HG02970 (cell line): ENCODE data around the gene LLGL1.
A peak's percentile ranks its signal among the peaks of the same experiment; 100 is the strongest.

Experiments used
- ATAC-seq: cut with Tn5 transposase; IDR thresholded peaks from one replicate; pipeline ENCODE4 v1.9.1; 2021; ENCODE audit warnings: mild to moderate bottlenecking, moderate library complexity, moderate number of reproducible peaks; ENCODE audit not compliant: unreplicated experiment, low FRiP score

LLGL1 gene

DNA sequence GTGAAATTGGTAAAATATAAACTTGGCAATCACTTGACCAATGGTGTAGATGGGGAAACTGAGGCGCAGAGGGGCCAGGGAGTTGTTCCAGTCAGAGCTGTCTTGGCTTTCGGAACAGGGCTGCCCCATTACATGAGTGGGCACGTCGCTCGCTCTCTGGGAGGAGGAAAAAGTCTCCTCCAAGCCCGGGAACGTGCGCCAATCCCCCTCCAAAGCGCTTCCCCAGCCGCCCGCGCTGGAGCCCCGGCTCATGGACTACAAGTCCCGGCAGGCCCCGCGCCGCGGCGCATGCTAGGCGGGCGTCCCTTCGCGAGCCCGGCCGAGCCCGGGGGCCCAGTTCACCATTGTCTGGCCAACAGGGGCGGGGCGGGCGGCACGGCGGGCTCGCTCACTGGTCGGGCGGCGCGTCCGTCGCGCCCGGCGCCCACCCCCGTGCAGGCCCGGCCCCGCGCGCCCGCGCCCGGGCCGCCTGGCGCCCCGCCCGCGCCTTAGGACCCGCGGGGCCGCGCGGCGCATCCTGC is at the start of gene LLGL1:
TSS of gene LLGL1 (plus strand) at position 515 of the 521 bp plus-strand sequence. CDS start 48 bp downstream, outside the sequence.
- peak; percentile 90 for ATAC-seq

DNA sequence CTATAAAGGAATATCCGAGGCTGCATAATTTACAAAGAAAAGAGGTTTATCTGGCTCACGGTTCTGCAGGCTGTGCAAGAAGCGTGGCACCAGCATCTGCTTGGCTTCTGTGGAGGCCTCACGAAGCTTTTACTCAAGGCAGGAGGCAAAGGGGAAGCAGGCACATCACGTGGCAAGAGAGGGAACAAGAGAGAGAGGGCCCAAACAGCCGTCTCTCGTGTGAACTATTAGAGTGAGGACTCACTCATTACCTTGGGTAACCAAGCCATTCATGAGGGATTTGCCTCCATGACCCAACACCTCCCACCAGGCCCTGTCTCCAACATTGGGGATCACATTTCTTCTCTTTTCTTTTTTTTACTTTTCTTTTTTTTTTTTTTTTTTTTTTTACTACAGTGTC is 49.3 kb upstream of the LLGL1 start:
- no peak for ATAC-seq

DNA sequence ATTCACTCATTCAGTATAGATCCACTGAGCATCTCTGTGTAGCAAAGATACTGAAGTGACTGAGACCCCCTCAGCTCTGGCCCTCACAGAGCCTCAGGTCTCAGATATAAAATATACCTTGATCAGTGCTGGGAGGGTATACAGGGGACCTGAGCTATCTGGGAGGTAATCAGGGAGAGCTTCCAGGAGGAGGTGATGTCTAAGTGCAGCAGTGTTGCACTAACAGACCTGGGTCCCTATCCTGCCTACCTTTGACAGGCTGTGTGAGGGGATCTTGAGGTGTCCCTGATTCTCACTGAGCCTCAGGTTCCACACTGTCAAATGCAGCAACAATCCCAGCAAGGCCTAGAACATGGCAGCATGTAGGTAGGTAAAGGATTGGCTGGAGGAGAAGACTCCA is 48.3 kb upstream of the LLGL1 start:
- ATAC-seq = no peak

GRCh38 chr17:18177722-18178121 is 47.7 kb upstream of the LLGL1 start:
- ATAC-seq = no peak

DNA sequence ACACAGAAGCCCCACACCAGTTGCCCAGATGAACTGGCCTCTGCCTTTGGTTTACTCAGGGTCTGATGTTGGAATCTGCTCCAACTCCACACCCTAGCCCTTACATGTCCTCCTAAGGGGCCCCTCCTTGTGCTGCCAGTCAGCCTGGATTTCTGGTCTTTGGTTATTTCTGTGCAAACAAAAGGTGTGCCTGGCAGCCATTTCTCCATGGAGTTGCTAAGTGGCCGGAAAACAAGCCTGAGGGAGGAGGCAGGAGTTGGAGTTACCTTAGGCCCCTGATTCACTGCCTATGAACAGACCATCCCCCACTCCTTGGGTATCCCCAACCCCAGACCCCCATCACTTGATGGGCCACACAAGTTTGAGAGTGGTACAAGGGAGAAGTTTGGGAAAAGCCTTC is 46.2 kb upstream of the LLGL1 start:
- no peak for ATAC-seq

GRCh38 chr17:18179804-18180203 is 45.6 kb upstream of the LLGL1 start:
- ATAC-seq = no peak

- no peak for ATAC-seq
Measured at GRCh38 chr17:18181358-18181757, 44.1 kb upstream of the LLGL1 start.

DNA sequence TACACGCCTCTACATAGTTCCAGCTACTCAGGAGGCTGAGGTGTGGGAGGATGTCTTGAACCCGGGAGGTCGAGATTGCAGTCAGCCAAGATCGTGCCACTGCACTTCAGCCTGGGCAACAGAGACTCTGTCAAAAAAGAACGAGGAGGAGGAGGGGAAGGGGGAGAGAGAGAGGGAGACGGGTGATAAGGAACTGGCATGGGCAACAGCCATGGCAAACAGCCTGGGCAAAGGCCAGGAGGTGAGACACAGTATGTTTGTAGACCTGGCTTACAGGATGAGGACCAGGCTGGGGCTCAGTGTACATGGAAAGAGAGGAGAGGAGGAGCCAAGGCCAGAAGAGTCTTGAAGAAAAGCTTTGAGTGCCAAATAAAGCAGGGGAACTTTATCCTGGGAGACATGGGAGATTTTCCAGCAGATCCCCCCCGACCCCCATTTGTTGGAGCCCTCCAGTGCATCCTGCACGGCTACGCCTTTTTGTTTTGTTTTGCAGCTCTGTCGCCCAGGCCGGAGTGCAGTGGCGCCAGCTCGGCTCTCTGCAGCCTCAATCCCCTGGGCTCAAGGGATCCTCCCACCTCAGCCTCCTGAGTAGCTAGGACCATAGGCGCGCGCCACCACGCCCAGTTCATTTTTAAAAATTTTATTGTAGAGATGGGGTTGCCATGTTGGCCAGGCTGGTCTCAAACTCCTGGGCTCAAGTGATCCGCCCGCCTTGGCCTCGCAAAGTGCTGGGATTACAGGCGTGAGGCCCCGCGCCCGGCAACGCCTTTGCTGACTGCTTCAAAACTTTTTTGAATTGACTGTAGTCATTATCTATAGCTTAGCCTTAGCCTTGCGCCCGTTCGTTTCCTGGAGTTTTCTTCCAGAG is 43.1 kb upstream of the LLGL1 start:
- ATAC-seq = no peak

DNA sequence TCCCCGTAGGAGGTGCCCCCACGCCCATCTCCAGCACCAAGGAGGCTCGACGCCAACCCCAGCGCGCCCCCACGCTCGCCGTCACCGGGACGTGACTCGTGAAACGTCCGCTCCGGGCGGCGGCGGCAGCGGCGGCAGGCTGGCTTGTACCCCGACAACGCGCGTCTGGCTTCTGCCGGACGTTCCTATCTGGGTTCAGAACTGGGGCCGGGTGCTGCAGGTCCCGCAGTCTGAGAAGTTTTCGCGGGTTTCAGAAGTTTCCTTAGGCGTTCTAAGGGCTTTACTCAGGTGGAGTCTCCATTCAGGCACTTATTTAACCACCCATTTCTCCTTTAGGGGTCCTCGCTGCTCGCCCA is 42.5 kb upstream of the LLGL1 start:
- ATAC-seq = peak; percentile 31

DNA sequence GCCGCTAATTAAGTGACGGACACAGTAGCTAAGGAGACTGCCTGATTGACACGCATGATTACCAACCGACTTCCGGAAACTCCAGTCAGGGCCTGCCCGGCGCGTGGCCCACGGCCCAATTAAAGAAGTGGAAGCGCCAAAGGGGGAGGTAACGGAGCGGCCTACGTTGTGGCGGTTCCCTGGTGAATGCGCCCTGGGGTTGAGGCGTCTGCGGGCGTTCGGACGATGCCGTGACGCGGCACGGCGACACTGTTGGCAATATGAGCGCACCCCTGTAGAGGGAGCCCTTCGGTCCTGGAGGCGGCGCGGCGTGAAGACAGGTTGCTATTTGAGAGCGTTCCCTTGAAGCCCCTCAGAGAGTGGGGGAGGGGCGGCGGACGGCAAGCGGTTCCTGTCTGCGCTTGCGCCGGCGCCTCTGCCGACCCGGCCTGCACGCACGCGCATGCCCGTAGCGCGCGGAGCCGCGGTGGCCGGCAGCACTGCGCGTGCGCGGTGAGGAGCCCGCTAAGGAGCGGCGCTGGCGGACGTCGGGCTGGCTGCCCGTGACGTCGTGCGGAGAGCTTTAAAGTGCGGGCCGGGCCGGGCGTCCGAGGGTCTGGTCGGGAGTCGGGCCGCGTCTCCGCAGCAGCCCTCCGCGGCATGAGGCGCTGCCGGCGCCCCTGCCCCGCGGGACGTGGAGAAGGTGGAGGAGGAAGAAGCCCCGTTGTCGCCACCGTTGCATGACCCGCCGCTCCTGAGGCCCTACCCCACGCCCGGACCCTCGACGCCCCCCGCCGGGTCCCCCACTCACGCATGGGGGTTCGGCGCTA is 41.9 kb upstream of the LLGL1 start, which contains the start of gene ALKBH5:
TSS of gene ALKBH5 (plus strand) at position 495 of the 809 bp plus-strand sequence. CDS start 416 bp downstream, outside the sequence.
- peak; percentile 83 for ATAC-seq

DNA sequence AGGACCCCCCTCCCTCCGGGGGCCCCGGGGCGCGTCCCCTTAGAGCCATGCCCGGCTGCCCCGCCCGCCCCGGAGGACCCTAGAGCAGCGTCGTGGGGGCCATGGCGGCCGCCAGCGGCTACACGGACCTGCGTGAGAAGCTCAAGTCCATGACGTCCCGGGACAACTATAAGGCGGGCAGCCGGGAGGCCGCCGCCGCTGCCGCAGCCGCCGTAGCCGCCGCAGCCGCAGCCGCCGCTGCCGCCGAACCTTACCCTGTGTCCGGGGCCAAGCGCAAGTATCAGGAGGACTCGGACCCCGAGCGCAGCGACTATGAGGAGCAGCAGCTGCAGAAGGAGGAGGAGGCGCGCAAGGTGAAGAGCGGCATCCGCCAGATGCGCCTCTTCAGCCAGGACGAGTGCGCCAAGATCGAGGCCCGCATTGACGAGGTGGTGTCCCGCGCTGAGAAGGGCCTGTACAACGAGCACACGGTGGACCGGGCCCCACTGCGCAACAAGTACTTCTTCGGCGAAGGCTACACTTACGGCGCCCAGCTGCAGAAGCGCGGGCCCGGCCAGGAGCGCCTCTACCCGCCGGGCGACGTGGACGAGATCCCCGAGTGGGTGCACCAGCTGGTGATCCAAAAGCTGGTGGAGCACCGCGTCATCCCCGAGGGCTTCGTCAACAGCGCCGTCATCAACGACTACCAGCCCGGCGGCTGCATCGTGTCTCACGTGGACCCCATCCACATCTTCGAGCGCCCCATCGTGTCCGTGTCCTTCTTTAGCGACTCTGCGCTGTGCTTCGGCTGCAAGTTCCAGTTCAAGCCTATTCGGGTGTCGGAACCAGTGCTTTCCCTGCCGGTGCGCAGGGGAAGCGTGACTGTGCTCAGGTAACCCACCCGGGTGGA is 41.0 kb upstream of the LLGL1 start:
- ATAC-seq = no peak

GRCh38 chr17:18185391-18185790 is 40.0 kb upstream of the LLGL1 start:
- no peak for ATAC-seq

DNA sequence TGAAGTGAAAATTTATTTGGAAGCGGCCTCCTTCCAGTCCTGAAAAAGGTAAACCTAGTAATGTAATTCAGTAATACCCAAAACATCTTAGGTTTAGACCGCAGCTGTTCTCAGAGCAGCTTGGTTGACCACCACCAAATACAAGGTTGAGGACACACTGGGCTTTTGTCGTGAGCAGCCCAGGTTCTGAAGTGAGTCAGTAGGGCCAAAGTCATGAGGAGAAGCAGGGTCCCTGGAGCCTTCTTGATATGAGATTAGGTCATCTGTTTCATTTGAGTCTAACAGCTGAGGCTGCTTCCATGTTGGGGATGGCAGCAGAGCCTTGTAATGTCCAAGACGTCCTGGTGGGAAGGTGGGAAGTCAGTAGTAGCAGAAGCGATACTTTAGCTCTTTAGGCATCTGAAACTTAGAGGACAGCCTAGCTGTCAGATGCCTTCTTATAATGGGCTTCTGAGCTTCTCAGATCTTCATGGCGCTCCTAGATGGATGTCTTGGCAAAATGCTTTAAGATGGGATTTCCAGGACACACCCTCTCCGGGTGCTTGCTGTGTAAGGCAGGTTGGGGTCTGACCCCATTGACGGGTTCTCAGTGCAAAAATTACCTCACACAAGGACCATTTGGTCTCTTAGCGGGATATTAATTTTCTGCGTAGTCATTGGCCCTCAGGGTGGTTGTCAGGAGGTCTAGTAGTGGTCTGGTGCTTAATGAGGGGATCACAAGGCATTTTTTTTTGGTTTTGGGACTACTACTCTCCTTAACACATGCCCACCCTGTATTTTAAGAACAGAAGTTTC is 39.4 kb upstream of the LLGL1 start:
- no peak for ATAC-seq

- ATAC-seq = no peak
Measured at GRCh38 chr17:18186627-18186982, 38.8 kb upstream of the LLGL1 start.

GRCh38 chr17:18187226-18187625 is 38.2 kb upstream of the LLGL1 start:
- no peak for ATAC-seq

DNA sequence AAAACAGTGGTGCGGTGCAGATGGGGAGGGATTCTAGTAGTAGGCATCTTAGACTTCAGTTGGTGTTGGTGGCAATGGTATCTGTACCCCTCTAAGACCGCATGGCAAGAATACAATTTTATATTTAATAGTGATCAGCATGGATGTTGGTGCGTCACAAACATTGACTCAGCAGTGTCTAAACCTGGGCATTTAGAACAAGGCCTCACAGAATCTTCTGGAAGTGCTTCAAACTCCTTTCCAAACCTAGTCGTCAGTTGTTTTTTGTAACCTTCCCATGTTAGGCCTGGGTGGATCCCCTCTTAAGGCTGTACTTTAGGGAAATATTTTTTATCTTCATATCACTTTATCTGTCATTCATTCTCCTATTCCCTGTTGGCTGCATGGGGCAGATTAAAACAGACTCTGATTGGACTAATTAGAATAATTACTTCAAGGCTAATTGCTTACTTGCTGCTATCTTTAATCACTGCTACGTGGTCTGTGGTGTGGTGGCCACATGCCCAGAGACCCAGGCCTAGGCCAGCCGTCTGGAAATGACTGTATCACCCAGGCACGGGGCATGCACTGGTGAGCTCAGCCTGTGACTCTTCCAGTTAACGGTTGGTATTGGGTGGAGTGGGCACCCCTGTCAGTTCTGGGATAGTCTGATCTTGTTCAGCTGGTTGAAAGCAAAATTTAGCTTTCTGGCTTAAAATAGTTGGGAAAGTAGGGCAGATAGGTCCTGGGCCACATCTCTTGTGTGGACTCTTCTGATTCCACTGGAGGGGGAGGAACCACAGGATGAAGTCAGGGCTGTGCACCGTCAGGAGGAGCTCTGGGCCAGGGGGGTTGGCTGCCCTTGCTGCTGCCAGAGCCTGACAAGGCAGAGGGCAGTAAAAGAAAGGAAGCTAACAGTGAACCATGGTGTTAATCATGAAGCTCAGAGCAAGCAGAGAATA is 37.3 kb upstream of the LLGL1 start:
- ATAC-seq = no peak

DNA sequence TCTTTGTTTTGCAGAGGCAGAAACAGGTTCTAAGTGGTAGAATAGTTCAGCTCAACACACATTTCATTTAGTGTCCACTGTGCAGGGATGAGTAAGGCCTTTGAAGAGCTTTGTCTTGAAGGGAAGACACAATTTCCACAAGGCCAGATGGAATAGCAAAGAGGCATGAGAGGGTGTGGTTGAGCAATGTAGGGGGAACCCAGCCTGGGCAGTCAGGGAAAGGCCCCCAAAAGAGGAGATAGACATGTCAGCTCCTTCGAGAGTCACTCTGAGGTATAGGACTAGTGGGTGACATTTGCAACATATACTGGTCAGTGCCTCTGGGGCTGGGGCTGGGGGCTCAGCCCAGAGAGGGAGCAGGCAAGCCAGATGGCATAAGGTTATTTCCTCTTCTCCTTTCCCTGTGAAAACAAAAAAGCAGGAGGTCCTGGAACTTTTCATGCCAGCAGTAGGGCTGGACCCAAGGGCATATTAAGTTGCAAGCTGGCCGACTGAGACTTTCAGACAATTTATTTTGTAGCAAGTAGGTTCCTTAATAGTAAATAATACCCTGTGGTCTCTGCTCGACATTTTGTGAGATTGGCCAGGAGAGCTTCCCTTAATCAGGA is 34.7 kb upstream of the LLGL1 start:
- no peak for ATAC-seq

DNA sequence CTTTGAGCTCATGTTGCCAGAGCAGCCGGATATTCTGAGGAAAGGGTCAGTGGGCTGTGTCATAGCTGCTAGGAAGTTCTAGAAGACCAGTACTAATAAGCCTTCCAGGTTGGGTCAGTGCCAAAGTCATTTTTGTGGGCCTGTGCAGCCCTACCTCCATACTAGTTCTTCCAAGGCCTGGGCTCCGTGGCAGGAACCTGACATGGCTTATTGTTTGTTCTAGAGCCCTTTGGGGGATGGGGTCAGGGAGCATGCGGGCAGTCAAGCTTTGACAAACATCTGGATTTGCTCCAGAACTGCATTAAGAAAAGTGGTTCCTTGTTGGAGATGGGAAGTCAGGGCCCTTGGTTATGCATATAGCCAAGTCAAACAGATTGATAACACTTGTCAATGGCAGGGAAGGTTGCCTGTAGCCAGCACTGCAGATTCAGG is 34.2 kb upstream of the LLGL1 start:
- ATAC-seq = no peak
